Dermis blood vessel endothelial cell (primary cell): ENCODE data around the gene RANBP17. TPM values are rescaled to one million over a fixed set of nuclear protein-coding genes. Genes with fewer than 3 reads are reported as not detected.
"Not testable (repeated sequence)": the region's sequence is repeated elsewhere in the genome, so short reads cannot be mapped to it uniquely, and the experiment has no call there.

Experiments used
- DNase-seq: peaks from one replicate; pipeline ENCODE4 v3.0.0; 2010
- total RNA-seq: library from RNA; depleted of rRNA; stranded (reverse); fragments of >200 nt; gene quantifications from 2 replicates; pipeline ENCODE4 v1.2.3, GENCODE V29; 2014

RANBP17 gene
- total RNA-seq, 1 donor from 2014 or later: 16.3 TPM

DNA sequence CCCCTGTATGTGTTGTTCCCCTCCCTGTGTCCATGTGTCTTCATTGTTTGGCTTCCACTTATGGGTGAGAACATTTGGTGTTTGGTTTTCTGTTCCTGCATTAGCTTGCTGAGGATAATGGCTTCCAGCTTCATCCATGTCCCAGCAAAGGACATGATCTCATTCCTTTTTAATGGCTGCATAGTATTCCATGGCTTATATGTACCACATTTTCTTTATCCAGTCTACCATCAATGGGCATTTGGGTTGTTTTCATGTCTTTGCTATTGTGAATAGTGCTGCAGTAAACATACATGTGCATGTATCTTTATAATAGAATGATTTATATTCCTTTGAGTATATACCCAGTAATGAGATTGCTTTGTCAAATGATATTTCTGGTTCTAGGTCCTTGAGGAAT lies 8.6 kb downstream of the RANBP17 start:
- DNase-seq: not testable (repeated sequence)

- DNase-seq: no peak
These were observed 12.2 kb downstream of the RANBP17 start for GRCh38 chr5:170874017-170874416.

- no peak for DNase-seq
These were observed 14.0 kb downstream of the RANBP17 start for GRCh38 chr5:170875811-170876210.

- DNase-seq: no peak
These were observed 18.3 kb downstream of the RANBP17 start for GRCh38 chr5:170880084-170880483.

- no peak for DNase-seq
These were observed 20.5 kb downstream of the RANBP17 start for GRCh38 chr5:170882345-170882744.

DNA sequence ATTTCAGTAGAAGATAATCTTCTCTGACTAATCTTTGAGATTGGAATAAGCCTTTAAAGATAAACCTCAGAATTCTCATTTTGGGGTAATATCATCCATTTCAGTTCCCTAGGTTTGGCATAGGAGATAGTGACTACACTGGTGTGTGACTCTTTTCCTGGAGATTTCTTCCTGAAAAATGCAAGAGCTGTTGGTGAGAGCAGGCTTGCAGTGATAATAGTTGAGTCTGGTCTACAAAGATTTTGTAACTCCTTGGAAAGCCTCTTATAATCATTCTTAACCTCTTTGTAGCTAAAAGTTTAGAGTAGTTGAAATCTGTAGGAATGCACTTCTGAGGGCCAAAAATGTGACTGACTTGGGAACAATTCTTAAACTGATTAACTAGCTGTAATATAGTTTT lies 23.4 kb downstream of the RANBP17 start:
- no peak for DNase-seq

DNA sequence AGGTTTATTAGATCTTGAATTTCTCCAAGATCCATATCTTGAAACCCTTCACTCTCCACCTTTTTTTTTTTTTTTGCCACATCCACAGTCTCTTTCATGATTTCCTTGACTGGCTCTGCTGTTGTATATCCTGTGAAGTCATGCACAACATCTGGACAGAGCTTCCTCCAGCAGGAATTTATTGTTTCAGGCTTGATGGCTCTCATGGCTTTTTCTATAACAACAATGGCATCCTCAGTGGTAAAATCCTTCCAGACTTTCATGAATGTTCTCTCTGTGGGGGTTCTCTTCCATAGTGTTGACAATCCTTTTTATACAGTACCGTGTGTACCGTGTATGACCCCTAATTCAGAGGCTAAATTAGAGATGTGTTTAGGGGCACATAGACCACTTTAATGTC lies 24.0 kb downstream of the RANBP17 start:
- DNase-seq: peak; percentile 78

DNA sequence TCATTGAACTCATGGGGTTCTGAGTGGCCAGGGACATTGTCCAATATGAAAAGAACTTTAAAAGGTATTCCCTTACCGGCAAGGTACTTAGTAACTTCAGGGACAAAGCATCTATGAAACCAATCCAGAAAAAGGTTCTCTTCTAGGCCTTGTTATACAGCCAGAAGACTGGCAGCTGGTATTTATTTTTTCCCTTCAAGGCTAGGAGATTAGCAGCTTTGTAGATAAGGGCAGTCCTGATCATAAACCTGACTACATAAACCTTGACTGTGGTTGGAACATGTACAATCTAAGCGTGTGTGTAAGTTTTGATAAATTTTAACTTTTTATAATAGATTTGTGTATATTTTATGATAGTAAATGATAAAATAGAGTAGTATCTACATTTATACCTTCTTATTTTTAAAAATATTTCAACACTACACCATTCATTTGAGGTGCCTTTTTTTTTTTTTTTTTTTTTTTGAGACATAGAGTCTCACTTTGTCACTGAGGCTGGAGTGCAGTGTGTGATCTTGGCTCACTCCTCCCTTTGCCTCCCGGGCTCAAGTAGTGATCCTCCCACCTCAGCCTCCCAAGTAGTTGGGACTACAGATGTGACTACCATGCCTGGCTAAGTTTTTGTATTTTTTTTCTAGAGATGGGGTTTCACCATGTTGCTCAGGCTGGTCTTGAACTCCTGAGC lies 24.5 kb downstream of the RANBP17 start:
- DNase-seq: no peak

DNA sequence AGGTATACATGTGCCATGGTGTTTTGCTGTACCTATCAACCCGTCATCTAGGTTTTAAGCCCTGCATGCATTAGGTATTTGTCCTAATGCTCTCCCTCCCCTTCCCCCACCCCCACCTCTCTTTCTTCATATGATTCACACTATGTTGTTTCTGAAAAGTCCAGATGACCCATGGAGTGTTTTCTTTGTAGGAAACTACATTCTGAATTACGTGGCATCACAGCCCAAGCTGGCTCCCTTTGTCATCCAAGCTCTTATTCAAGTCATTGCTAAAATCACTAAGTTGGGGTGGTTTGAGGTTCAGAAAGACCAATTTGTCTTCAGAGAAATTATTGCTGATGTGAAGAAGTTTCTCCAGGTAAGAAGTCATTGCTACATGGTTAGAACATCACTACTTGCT lies 30.4 kb downstream of the RANBP17 start:
- DNase-seq: peak; percentile 67

DNA sequence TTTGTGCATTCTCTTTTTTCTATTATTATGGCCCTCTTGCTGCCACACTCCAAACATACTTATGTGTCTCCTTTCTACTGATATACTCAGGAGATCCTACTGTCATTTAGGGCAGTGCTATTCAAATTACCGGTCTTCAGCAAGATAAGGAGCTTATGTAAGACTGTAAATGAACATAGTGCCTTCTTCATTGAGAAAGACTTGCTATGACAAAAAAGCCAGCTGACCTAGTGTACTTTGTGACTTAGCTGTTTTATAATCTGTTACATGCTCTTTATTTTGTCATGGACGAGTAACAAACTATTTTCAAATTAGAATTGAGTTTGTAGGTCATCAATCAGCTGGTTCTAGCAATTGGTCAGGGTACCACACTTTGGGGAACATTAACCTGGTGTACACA lies 32.8 kb downstream of the RANBP17 start:
- DNase-seq: no peak

- DNase-seq: peak; percentile 56
These were observed 35.0 kb downstream of the RANBP17 start for GRCh38 chr5:170896779-170897178.

GRCh38 chr5:170903075-170903474 lies 41.3 kb downstream of the RANBP17 start:
- no peak for DNase-seq

- no peak for DNase-seq
These were observed 45.9 kb downstream of the RANBP17 start for GRCh38 chr5:170907758-170908157.

- no peak for DNase-seq
These were observed 51.8 kb downstream of the RANBP17 start for GRCh38 chr5:170913573-170913972.

DNA sequence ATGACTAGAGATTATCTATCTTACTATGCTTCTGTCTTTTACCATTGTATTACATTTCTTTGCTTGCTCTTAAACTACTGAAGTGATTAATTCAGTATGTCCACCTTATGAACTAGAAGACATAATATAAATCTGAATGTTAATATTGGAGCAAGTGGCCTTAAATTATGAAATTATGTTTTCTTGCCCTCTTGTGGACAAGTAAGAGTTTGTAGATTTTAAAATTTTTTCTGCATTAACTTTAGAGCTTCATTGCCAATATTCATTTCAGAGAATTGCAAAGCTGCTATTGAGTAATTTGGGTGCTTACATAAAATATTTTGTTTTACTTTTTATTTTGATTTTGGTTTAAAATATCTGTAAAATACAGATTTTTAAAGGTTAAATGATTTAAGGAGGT lies 55.3 kb downstream of the RANBP17 start:
- DNase-seq: peak; percentile 13

DNA sequence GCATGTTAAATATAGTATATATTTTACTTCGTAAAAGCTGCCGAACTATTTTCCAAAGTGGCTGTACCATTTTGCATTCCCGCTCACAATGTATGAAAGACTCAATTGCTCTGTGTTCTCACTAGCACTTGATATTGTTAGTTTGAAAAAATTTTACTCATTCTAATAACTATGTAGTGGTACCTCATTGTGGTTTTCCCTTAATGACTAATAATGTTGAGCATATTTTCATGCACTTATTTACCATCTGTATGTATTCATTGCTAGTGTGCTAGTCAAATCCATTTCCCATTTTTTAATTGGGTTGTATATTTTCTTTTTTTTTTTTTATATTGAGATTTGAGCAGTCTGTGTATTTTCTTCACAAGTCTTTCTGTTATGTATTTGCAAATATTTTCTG lies 58.4 kb downstream of the RANBP17 start:
- no peak for DNase-seq

DNA sequence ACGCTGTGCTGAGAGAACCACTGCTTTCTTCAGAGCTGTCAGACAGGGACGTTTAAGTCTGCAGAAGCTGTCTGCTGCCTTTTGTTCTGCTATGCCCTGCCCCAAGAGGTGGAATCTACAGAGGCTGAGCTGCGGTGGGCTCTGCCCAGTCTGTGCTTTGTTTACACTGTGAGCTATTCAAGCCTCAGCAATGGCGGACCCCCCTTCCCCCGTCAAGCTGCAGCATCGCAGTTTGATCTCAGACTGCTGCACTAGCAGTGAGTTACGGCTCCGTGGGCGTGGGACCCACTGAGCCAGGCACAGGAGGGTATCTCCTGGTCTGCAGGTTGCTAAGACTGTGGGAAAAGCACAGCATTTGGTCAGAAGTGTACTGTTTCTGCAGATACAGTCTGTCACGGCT lies 60.5 kb downstream of the RANBP17 start:
- not testable (repeated sequence) for DNase-seq

DNA sequence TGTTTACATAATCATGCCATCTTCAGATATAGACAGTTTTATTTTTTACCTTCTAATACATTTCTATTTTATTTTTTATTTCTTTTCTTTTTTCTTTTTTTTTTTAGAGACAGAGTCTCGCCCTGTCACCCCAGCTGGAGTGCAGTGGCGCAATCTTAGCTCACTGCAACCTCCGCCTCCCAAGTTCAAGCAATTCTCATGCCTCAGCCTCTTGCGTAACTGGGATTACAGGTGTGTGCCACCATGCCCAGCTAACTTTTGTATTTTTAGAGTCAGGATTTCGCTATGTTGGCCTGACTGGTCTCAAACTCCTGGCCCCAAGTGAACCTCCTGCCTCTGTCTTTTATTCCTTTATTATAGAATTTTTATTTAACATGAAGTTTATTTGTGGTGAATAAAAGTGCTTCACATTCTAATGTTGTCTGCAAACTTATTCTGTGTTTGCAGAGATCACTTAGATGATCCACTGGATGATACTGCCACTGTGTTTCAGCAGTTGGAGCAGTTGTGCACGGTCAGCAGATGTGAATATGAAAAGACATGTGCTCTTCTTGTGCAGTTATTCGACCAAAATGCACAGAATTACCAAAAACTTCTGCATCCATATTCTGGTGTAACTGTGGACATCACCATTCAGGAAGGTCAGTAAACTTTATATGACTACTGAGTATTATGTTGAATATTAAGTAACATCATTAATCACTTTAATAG lies 62.2 kb downstream of the RANBP17 start:
- DNase-seq: no peak

DNA sequence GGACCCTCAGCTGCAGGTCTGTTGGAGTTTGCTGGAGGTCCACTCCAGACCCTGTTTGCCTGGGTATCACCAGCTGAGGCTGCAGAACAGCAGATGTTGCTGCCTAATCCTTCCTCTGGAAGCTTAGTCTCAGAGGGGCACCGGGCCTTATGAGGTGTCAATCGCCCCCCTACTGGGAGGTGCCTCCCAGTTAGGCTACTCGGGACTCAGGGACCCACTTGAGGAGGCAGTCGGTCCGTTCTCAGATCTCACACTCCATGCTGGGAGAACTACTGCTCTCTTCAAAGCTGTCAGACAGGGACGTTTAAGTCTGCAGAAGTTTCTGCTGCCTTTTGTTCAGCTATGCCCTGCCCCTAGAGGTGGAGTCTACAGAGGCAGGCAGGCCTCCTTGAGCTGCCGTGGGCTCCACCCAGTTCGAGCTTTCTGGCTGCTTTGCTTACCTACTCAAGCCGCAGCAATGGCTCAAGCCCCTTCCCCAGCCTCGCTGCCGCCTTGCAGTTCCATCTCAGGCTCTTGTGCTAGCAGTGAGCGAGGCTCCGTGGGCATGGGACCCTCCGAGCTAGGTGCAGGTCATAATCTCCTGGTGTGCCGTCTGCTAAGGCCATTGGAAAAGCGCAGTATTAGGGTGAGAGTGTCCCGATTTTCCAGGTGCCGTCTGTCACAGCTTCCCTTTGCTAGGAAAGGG lies 73.9 kb downstream of the RANBP17 start:
- DNase-seq: not testable (repeated sequence)

DNA sequence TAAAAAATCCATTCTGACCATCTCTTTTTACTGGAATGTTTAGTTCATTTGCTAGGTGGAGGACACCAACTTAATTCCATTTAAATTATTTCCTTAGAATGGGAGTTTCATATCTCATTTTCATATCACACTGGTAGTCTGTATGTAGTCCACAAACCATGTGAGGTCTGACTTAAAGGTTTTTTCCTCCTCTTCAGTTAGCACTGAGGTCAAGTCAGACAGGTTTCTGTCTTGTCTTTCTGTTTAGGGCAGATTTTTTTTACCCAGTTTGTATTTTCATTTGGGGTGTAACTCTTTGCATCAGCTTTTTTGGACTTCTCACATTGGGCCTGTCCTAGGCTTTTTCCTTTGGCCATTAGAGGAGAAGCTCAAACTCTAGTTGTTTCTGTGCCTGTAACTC lies 75.3 kb downstream of the RANBP17 start:
- no peak for DNase-seq

GRCh38 chr5:170937914-170938313 lies 76.1 kb downstream of the RANBP17 start:
- DNase-seq: no peak

DNA sequence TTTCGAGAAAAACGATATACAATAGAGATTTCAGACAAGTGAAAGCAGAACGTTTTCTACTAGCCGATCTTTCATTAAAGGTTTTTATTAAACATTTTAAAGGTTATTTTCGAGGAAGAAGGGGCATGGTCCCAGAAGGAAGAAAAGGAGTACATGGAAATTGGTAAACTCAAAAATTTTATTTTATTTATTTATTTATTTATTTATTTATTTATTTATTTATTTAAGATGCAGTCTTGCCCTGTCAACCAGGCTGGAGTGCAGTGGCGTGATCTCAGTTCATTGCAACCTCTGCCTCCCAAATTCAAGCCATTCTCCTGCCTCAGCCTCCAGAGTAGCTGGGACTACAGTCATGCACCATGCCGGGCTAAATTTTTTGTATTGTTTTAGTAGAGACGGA lies 77.4 kb downstream of the RANBP17 start:
- no peak for DNase-seq

DNA sequence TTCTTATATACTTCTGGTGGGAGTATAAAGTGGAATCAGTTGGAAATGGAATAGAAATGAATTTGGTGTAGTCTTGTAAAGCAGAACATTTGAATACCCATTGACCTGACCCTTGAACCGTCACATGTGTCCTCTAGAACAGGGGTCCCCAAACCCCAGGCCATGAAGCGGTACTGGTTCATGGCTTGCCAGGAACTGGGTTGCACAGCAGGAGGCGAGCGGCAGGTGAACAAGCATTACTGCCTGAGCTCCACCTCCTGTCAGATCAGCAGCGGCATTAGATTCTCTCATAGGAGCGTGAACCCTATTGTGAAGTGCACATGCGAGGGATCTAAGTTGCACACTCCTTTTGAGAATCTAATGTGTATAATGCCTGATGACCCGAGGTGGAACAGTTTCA lies 80.0 kb downstream of the RANBP17 start:
- DNase-seq: no peak

DNA sequence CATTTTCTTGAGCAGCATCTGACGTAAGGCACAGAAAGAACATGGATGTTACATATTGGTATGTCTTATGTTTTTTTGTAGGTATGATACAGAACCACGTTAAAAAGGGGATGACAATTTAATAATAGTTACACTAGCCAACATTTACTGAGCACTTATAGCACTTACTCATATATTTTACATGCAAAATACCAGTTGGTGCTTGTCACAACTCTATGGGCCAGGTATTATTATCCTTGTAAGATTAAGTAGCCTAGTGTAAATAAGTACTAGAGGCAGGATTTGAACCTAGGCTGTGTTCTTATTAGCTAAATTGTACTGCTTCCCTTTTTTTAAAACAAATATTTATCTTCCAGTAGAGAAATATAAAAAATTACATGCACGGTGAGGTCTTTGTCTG lies 83.5 kb downstream of the RANBP17 start:
- no peak for DNase-seq
